ENCODE results near the gene ALDH1L1. TPM values are rescaled to one million over a fixed set of nuclear protein-coding genes. Genes with fewer than 3 reads are reported as not detected.

The ALDH1L1 gene
- total RNA-seq, 1 donor from 2014 or later: not detected

GRCh38 chr3:126197343-126197742 is 17.0 kb upstream of the ALDH1L1 start:
- no peaks in the 10 kb centered on the region for H3K4me1 Mint-ChIP-seq (ENCODE audit: unreplicated experiment)
- no peak overlapping the region for H3K4me3 Mint-ChIP-seq (ENCODE audit: unreplicated experiment)
- no peak for TF ChIP-seq CTCF (IDR thresholded peaks at IDR 0.05; ENCODE audit: unreplicated experiment)
- no peak for DNase-seq (ENCODE audit: low spot score)
- H3K36me3 Mint-ChIP-seq (ENCODE audit: low read depth, unreplicated experiment): peaks cover 4% of the 10 kb centered on the region
- H3K9me3 Mint-ChIP-seq (ENCODE audit: unreplicated experiment): peaks cover 9% of the 10 kb centered on the region
- no peak overlapping the region for H3K27ac Mint-ChIP-seq (ENCODE audit: unreplicated experiment)
- H3K27me3 Mint-ChIP-seq (ENCODE audit: unreplicated experiment): no peaks in the 10 kb centered on the region

GRCh38 chr3:126194713-126195305 is 14.4 kb upstream of the ALDH1L1 start:
- Mint-ChIP-seq H3K27ac (ENCODE audit: unreplicated experiment) (no peak overlapping the region), H3K36me3 (ENCODE audit: low read depth, unreplicated experiment) (peaks cover 4% of the 10 kb centered on the region), H3K27me3 (ENCODE audit: unreplicated experiment) (no peaks in the 10 kb centered on the region), H3K9me3 (ENCODE audit: unreplicated experiment) (peaks cover 9% of the 10 kb centered on the region), H3K4me3 (ENCODE audit: unreplicated experiment) (no peak overlapping the region), H3K4me1 (ENCODE audit: unreplicated experiment) (no peaks in the 10 kb centered on the region)
- no peak for TF ChIP-seq CTCF (IDR thresholded peaks at IDR 0.05; ENCODE audit: unreplicated experiment)
- DNase-seq (ENCODE audit: low spot score): no peak

- H3K9me3 Mint-ChIP-seq (ENCODE audit: unreplicated experiment): peaks cover 9% of the 10 kb centered on the region
- TF ChIP-seq CTCF (IDR thresholded peaks at IDR 0.05; ENCODE audit: unreplicated experiment): no peak
- peaks cover 4% of the 10 kb centered on the region for H3K36me3 Mint-ChIP-seq (ENCODE audit: low read depth, unreplicated experiment)
- no peak overlapping the region for H3K4me3 Mint-ChIP-seq (ENCODE audit: unreplicated experiment)
- H3K4me1 Mint-ChIP-seq (ENCODE audit: unreplicated experiment): no peaks in the 10 kb centered on the region
- no peak overlapping the region for H3K27ac Mint-ChIP-seq (ENCODE audit: unreplicated experiment)
- DNase-seq (ENCODE audit: low spot score): no peak
- no peaks in the 10 kb centered on the region for H3K27me3 Mint-ChIP-seq (ENCODE audit: unreplicated experiment)
These were observed 10.9 kb upstream of the ALDH1L1 start for GRCh38 chr3:126191246-126191645.

- Mint-ChIP-seq H3K9me3 (ENCODE audit: unreplicated experiment) (no peaks in the 10 kb centered on the region), H3K27me3 (ENCODE audit: unreplicated experiment) (no peaks in the 10 kb centered on the region), H3K27ac (ENCODE audit: unreplicated experiment) (no peak overlapping the region), H3K4me3 (ENCODE audit: unreplicated experiment) (no peak overlapping the region), H3K36me3 (ENCODE audit: low read depth, unreplicated experiment) (peaks cover 4% of the 10 kb centered on the region), H3K4me1 (ENCODE audit: unreplicated experiment) (no peaks in the 10 kb centered on the region)
- no peak for TF ChIP-seq CTCF (IDR thresholded peaks at IDR 0.05; ENCODE audit: unreplicated experiment)
- no peak for DNase-seq (ENCODE audit: low spot score)
These were observed 7.5 kb upstream of the ALDH1L1 start for GRCh38 chr3:126187920-126188319.

- H3K4me3 Mint-ChIP-seq (ENCODE audit: unreplicated experiment): no peak overlapping the region
- peaks cover 2% of the 10 kb centered on the region for H3K27me3 Mint-ChIP-seq (ENCODE audit: unreplicated experiment)
- no peaks in the 10 kb centered on the region for H3K36me3 Mint-ChIP-seq (ENCODE audit: low read depth, unreplicated experiment)
- no peak for TF ChIP-seq CTCF (IDR thresholded peaks at IDR 0.05; ENCODE audit: unreplicated experiment)
- no peaks in the 10 kb centered on the region for H3K4me1 Mint-ChIP-seq (ENCODE audit: unreplicated experiment)
- no peaks in the 10 kb centered on the region for H3K9me3 Mint-ChIP-seq (ENCODE audit: unreplicated experiment)
- H3K27ac Mint-ChIP-seq (ENCODE audit: unreplicated experiment): no peak overlapping the region
- no peak for DNase-seq (ENCODE audit: low spot score)
These were observed 6.4 kb upstream of the ALDH1L1 start for GRCh38 chr3:126186749-126187148.

Data from endothelial cell (in vitro differentiated cells).